Measurements from ENCODE around the gene VPS25. TPM values are rescaled to one million over a fixed set of nuclear protein-coding genes. Genes with fewer than 3 reads are reported as not detected.

Gene VPS25
- polyA plus RNA-seq, 2 of the 4 experiments (the other 2 are of a cell fraction): 119 to 143 TPM

DNA sequence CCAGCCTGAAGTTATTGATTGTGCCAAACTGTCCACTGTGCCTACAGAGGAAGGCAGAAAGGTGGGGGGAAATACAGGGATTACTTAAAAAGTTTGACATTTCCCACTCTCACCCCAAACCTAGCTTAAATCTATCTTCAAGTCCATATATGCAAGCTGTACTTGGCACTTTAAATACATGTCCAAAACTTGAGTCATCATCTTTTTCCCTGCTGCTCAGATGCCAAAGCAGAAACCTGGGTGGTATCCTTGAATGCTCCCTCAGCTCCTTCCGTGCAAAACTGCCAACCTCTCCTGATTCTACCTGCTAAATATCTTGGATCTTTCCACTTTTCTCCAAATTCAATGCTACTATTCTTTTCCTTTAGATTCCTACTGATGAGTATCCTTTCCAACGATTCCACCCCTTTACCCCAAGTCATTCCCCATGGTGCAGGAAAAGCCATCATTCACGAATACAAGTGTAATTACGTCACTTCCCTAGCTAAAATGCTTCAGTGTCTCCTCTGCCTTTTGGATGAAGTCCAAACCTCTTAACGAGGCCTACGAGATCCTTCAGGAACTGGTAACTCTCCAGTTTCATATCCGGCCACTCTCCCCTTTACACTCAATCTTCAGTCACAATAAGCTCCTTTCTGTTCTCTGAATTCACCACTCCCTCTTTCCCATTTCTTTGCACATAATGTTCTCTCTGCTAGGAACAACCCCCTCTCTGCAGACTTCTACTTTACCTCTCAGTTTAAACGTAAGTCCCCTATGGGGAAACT is 41.6 kb downstream of the VPS25 start:
- ATAC-seq (no peak), DNase-seq (ENCODE audit: low read depth in 1 of 2, low spot score in 1 of 2) (no peak), FAIRE-seq (no peak)
- TF ChIP-seq RNF2 (IDR thresholded peaks at IDR 0.05; ENCODE audit: borderline replicate concordance, low read depth) (no peak), KDM5A (IDR thresholded peaks at IDR 0.05) (no peak), HOXB5 (CRISPR knock-in tag; IDR thresholded peaks at IDR 0.05) (no peak)
- TF ChIP-seq, protein P1, sequence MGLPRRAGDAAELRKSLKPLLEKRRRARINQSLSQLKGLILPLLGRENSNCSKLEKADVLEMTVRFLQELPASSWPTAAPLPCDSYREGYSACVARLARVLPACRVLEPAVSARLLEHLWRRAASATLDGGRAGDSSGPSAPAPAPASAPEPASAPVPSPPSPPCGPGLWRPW (IDR thresholded peaks at IDR 0.05): no peak
- WGBS (ENCODE audit: missing lambda C conversion rate): 87% methylated on average over 8 of the region's 8 CpGs
- H3K9me3 ChIP-seq: no peaks in the 10 kb centered on the region
- H3K4me1 ChIP-seq: no peaks in the 10 kb centered on the region; the same call in 1 of the 3 replicates
- no peak overlapping the region for H3K4me3 ChIP-seq
- H3K27ac ChIP-seq: no peak overlapping the region
- POLR2A ChIA-PET: interaction anchor here (0.6 to 3.8 kb wide), 3 partner anchors 9 to 60 kb away, joined by 3 to 24 read pairs (median 4); partner anchors contain the start of gene BECN1
- no peak overlapping the region for H3K4me2 ChIP-seq
- CTCF ChIA-PET: interaction anchor here (0.7 to 24.6 kb wide), 12 partner anchors 5 to 951 kb away, joined by 3 to 336 read pairs (median 4); partner anchors contain the start of genes BECN1, CNTD1, COA3 and PSMC3IP

DNA sequence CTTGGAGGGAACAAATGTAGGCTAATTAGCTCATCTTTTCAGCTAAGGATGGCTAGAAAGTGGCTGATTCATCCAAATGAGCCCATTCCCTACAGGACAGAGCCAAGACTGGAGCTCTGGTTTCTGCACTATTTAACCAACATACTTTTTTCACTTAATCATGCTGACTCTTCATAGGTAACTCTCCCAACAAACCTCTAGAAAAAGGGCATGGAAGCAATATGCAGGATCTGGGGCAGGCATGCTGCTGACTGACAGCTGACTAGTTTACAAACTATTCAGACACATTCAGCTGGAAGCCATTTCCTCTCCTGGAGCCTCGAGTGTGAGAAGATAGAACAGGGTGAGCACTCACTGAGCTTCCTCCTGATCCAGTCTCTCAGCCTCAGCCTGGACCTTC is 44.6 kb downstream of the VPS25 start:
- FAIRE-seq: no peak
- TF ChIP-seq, protein P2, sequence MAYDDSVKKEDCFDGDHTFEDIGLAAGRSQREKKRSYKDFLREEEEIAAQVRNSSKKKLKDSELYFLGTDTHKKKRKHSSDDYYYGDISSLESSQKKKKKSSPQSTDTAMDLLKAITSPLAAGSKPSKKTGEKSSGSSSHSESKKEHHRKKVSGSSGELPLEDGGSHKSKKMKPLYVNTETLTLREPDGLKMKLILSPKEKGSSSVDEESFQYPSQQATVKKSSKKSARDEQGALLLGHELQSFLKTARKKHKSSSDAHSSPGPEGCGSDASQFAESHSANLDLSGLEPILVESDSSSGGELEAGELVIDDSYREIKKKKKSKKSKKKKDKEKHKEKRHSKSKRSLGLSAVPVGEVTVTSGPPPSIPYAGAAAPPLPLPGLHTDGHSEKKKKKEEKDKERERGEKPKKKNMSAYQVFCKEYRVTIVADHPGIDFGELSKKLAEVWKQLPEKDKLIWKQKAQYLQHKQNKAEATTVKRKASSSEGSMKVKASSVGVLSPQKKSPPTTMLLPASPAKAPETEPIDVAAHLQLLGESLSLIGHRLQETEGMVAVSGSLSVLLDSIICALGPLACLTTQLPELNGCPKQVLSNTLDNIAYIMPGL (CRISPR knock-in tag; IDR thresholded peaks at IDR 0.05; ENCODE audit: borderline replicate concordance): no peak
- TF ChIP-seq JUNB (IDR thresholded peaks at IDR 0.05) (no peak), RFX5 (IDR thresholded peaks at IDR 0.05) (no peak), BHLHE40 (IDR thresholded peaks at IDR 0.05; ENCODE audit: low read depth, low read length) (no peak), HDAC2 (IDR thresholded peaks at IDR 0.05) (no peak), KDM1A (IDR thresholded peaks at IDR 0.05; ENCODE audit: low read depth) (no peak), FOXS1 (CRISPR knock-in tag; IDR thresholded peaks at IDR 0.05) (no peak), HOXB5 (CRISPR knock-in tag; IDR thresholded peaks at IDR 0.05) (no peak), POLR2A (IDR thresholded peaks at IDR 0.05; ENCODE audit: low read length) (no peak), SREBF2 (IDR thresholded peaks at IDR 0.05) (no peak)
- TF ChIP-seq, protein P3, sequence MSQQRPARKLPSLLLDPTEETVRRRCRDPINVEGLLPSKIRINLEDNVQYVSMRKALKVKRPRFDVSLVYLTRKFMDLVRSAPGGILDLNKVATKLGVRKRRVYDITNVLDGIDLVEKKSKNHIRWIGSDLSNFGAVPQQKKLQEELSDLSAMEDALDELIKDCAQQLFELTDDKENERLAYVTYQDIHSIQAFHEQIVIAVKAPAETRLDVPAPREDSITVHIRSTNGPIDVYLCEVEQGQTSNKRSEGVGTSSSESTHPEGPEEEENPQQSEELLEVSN (IDR thresholded peaks at IDR 0.05; ENCODE audit: borderline replicate concordance, low read depth): no peak
- TF ChIP-seq, protein P4, sequence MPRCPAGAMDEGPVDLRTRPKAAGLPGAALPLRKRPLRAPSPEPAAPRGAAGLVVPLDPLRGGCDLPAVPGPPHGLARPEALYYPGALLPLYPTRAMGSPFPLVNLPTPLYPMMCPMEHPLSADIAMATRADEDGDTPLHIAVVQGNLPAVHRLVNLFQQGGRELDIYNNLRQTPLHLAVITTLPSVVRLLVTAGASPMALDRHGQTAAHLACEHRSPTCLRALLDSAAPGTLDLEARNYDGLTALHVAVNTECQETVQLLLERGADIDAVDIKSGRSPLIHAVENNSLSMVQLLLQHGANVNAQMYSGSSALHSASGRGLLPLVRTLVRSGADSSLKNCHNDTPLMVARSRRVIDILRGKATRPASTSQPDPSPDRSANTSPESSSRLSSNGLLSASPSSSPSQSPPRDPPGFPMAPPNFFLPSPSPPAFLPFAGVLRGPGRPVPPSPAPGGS (IDR thresholded peaks at IDR 0.05): no peak
- TF ChIP-seq, protein P1 (IDR thresholded peaks at IDR 0.05): no peak
- TF ChIP-seq, protein P5, sequence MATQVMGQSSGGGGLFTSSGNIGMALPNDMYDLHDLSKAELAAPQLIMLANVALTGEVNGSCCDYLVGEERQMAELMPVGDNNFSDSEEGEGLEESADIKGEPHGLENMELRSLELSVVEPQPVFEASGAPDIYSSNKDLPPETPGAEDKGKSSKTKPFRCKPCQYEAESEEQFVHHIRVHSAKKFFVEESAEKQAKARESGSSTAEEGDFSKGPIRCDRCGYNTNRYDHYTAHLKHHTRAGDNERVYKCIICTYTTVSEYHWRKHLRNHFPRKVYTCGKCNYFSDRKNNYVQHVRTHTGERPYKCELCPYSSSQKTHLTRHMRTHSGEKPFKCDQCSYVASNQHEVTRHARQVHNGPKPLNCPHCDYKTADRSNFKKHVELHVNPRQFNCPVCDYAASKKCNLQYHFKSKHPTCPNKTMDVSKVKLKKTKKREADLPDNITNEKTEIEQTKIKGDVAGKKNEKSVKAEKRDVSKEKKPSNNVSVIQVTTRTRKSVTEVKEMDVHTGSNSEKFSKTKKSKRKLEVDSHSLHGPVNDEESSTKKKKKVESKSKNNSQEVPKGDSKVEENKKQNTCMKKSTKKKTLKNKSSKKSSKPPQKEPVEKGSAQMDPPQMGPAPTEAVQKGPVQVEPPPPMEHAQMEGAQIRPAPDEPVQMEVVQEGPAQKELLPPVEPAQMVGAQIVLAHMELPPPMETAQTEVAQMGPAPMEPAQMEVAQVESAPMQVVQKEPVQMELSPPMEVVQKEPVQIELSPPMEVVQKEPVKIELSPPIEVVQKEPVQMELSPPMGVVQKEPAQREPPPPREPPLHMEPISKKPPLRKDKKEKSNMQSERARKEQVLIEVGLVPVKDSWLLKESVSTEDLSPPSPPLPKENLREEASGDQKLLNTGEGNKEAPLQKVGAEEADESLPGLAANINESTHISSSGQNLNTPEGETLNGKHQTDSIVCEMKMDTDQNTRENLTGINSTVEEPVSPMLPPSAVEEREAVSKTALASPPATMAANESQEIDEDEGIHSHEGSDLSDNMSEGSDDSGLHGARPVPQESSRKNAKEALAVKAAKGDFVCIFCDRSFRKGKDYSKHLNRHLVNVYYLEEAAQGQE (IDR thresholded peaks at IDR 0.05): no peak
- TF ChIP-seq, protein P6, sequence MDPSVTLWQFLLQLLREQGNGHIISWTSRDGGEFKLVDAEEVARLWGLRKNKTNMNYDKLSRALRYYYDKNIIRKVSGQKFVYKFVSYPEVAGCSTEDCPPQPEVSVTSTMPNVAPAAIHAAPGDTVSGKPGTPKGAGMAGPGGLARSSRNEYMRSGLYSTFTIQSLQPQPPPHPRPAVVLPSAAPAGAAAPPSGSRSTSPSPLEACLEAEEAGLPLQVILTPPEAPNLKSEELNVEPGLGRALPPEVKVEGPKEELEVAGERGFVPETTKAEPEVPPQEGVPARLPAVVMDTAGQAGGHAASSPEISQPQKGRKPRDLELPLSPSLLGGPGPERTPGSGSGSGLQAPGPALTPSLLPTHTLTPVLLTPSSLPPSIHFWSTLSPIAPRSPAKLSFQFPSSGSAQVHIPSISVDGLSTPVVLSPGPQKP (IDR thresholded peaks at IDR 0.05; ENCODE audit: low read depth, low read length): no peak
- TF ChIP-seq, protein P7, sequence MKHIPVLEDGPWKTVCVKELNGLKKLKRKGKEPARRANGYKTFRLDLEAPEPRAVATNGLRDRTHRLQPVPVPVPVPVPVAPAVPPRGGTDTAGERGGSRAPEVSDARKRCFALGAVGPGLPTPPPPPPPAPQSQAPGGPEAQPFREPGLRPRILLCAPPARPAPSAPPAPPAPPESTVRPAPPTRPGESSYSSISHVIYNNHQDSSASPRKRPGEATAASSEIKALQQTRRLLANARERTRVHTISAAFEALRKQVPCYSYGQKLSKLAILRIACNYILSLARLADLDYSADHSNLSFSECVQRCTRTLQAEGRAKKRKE (CRISPR knock-in tag; IDR thresholded peaks at IDR 0.05; ENCODE audit: low read depth): no peak
- TF ChIP-seq, protein P8, sequence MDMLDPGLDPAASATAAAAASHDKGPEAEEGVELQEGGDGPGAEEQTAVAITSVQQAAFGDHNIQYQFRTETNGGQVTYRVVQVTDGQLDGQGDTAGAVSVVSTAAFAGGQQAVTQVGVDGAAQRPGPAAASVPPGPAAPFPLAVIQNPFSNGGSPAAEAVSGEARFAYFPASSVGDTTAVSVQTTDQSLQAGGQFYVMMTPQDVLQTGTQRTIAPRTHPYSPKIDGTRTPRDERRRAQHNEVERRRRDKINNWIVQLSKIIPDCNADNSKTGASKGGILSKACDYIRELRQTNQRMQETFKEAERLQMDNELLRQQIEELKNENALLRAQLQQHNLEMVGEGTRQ (IDR thresholded peaks at IDR 0.05): no peak
- H3K4me3 ChIP-seq: no peak overlapping the region
- no peaks in the 10 kb centered on the region for H3K9me3 ChIP-seq
- CTCF ChIA-PET: interaction anchor here (0.7 to 14.9 kb wide), 11 partner anchors 8 to 123 kb away, joined by 3 to 336 read pairs (median 4); partner anchors contain the start of genes AOC2, CNTD1 and COA3
- ATAC-seq: no peak
- H3K27ac ChIP-seq: no peak overlapping the region
- H3K4me1 ChIP-seq: peaks cover 14% of the 10 kb centered on the region
- DNase-seq (ENCODE audit: low read depth in 1 of 2, low spot score in 1 of 2): no peak
- POLR2A ChIA-PET: no interaction called here
- WGBS (ENCODE audit: missing lambda C conversion rate): 38% methylated on average over 1 of the region's 1 CpG
- no peak overlapping the region for H3K4me2 ChIP-seq

All from A549 (cell line).